Measurements from ENCODE around the gene SGMS1. TPM values are rescaled to one million over a fixed set of nuclear protein-coding genes. Genes with fewer than 3 reads are reported as not detected.

The SGMS1 gene
- total and polyA plus RNA-seq, 4 donors = 15.8 to 142 (median 41.3) TPM

- Histone ChIP-seq H3K9ac (ENCODE audit: insufficient read depth in 1 of 2, low read length in 2 of 2) (no peak overlapping the region), H3K4me3 (no peak overlapping the region), H3K27me3 (ENCODE audit: control insufficient read depth in 3 of 3, insufficient read depth in 3 of 3, low read length in 2 of 3) (no peaks in the 10 kb centered on the region), H3K36me3 (ENCODE audit: control insufficient read depth in 4 of 4, insufficient read depth in 4 of 4, low read length in 4 of 4) (no peaks in the 10 kb centered on the region), H3K27ac (ENCODE audit: low read depth in 1 of 2, low read length in 1 of 2) (no peak overlapping the region), H3K9me3 (ENCODE audit: control insufficient read depth in 4 of 4, insufficient read depth in 3 of 4, low read length in 3 of 4) (no peaks in the 10 kb centered on the region), H3K4me1 (ENCODE audit: control insufficient read depth in 5 of 5, insufficient read depth in 5 of 5, low read length in 5 of 5) (peaks cover 0 to 15% (median 7%) of the 10 kb centered on the region in 5 donors)
- ATAC-seq (ENCODE audit: insufficient read depth, low FRiP score) = no peak
- no peak for DNase-seq
- 81 to 86% methylated on average over 4 of the region's 4 CpGs for WGBS, 2 donors
- no peak for TF ChIP-seq CTCF (IDR thresholded peaks at IDR 0.05; ENCODE audit: control extremely low read depth, extremely low read depth)
Observed at GRCh38 chr10:50281967-50282522, 341.7 kb downstream of the SGMS1 start.

- DNase-seq (no peak), ATAC-seq (ENCODE audit: insufficient read depth, low FRiP score) (no peak)
- Histone ChIP-seq H3K4me1 (ENCODE audit: control insufficient read depth in 5 of 5, insufficient read depth in 5 of 5, low read length in 5 of 5) (peaks cover 0 to 10% (median 4%) of the 10 kb centered on the region in 5 donors), H3K4me3 (no peak overlapping the region), H3K27ac (ENCODE audit: low read depth in 1 of 2, low read length in 1 of 2) (no peak overlapping the region), H3K27me3 (ENCODE audit: control insufficient read depth in 3 of 3, insufficient read depth in 3 of 3, low read length in 2 of 3) (no peaks in the 10 kb centered on the region), H3K36me3 (ENCODE audit: control insufficient read depth in 4 of 4, insufficient read depth in 4 of 4, low read length in 4 of 4) (no peaks in the 10 kb centered on the region), H3K9me3 (ENCODE audit: control insufficient read depth in 4 of 4, insufficient read depth in 3 of 4, low read length in 3 of 4) (no peaks in the 10 kb centered on the region), H3K9ac (ENCODE audit: insufficient read depth in 1 of 2, low read length in 2 of 2) (no peak overlapping the region)
- WGBS, 2 donors = 80 to 81% methylated on average over 8 of the region's 8 CpGs
- TF ChIP-seq CTCF (IDR thresholded peaks at IDR 0.05; ENCODE audit: control extremely low read depth, extremely low read depth) = no peak
Observed at GRCh38 chr10:50281210-50281966, 342.4 kb downstream of the SGMS1 start.

- 67 to 77% methylated on average over 5 of the region's 5 CpGs for WGBS, 2 donors
- DNase-seq (no peak), ATAC-seq (ENCODE audit: insufficient read depth, low FRiP score) (no peak)
- no peaks in the 10 kb centered on the region for H3K27me3 ChIP-seq (ENCODE audit: control insufficient read depth in 3 of 3, insufficient read depth in 3 of 3, low read length in 2 of 3)
- no peaks in the 10 kb centered on the region for H3K9me3 ChIP-seq (ENCODE audit: control insufficient read depth in 4 of 4, insufficient read depth in 3 of 4, low read length in 3 of 4)
- H3K36me3 ChIP-seq (ENCODE audit: control insufficient read depth in 4 of 4, insufficient read depth in 4 of 4, low read length in 4 of 4) = no peaks in the 10 kb centered on the region
- TF ChIP-seq CTCF (IDR thresholded peaks at IDR 0.05; ENCODE audit: control extremely low read depth, extremely low read depth) = no peak
- no peak overlapping the region for H3K4me3 ChIP-seq
- H3K4me1 ChIP-seq (ENCODE audit: control insufficient read depth in 5 of 5, insufficient read depth in 5 of 5, low read length in 5 of 5) = no peaks in the 10 kb centered on the region
- no peak overlapping the region for H3K27ac ChIP-seq (ENCODE audit: low read depth in 1 of 2, low read length in 1 of 2)
- H3K9ac ChIP-seq (ENCODE audit: insufficient read depth in 1 of 2, low read length in 2 of 2) = no peak overlapping the region
Observed at GRCh38 chr10:50280049-50280841, 343.5 kb downstream of the SGMS1 start.

Measured in lung (tissue), 12 donors.